A549 (cell line): ENCODE measurements around the gene DACH1. TPM values are rescaled to one million over a fixed set of nuclear protein-coding genes. Genes with fewer than 3 reads are reported as not detected.

Experiments
- ATAC-seq, 2 experiments: fragments of 200-7000 bp in 1 of 2; fragments of >200 bp in 1 of 2; cut with Nextera tagmentation in 1 of 2; cut with Tn5 transposase in 1 of 2; 3 replicates each; pipeline versions ENCODE4 v1.8.0 to v1.9.1; 2018 to 2020; ENCODE audit warnings: mild to moderate bottlenecking in 1 of 2, moderate library complexity in 1 of 2
- CTCF ChIA-PET: fragments of 300-600 bp; sonication (Branson Sonifier 250); formaldehyde crosslinking; extraction: SDS; loops from one replicate; lab custom pipeline; 2021; ENCODE audit warnings: antibody characterized with exemption, inconsistent platforms; lab: Yijun Ruan, JAX
- POLR2A ChIA-PET: fragments of 350-600 bp; formaldehyde crosslinking; extraction: SDS; loops from one replicate; lab custom pipeline; 2021; ENCODE audit warnings: antibody characterized with exemption, inconsistent platforms; lab: Yijun Ruan, JAX
- DNase-seq, 2 experiments: peaks; one replicate each; pipeline versions ENCODE4 v3.0.0 to v3.0.0-alpha.2; 2011 to 2016; ENCODE audit warnings: low read depth in 1 of 2, low spot score in 1 of 2
- FAIRE-seq: peaks from 2 replicates; lab custom pipeline; 2011; peaks lifted over from hg19 to GRCh38; lab: Jason Lieb, UNC
- H3K27ac ChIP-seq, 2 experiments: fragments of >200 bp; sonication (Bioruptor Twin); formaldehyde crosslinking; 3 replicates each; pipeline ENCODE4 v1.5.1; 2016 to 2017
- H3K4me1 ChIP-seq: fragments of >200 bp; sonication (Bioruptor Twin); formaldehyde crosslinking; 3 replicates; pipeline ENCODE4 v1.6.1; 2016
- H3K4me2 ChIP-seq: fragments of >200 bp; sonication (Bioruptor Twin); formaldehyde crosslinking; 3 replicates; pipeline ENCODE4 v1.6.1; 2016
- H3K4me3 ChIP-seq: fragments of >200 bp; sonication (Bioruptor Twin); formaldehyde crosslinking; 3 replicates; pipeline ENCODE4 v1.5.1; 2016
- H3K9me3 ChIP-seq: fragments of >200 bp; sonication (Bioruptor Twin); formaldehyde crosslinking; 3 replicates; pipeline ENCODE4 v1.6.1; 2016
- CHD2 ChIP-seq: fragments of 150-350 bp; IDR thresholded peaks from 2 replicates; pipeline ENCODE4 v1.6.1; 2014; ENCODE audit warnings: low read length; ENCODE audit not compliant: partially characterized antibody
- CHD4 ChIP-seq: fragments of 200-600 bp; sonication (generic); IDR thresholded peaks from 2 replicates; pipeline ENCODE4 v1.6.1; 2016; ENCODE audit warnings: antibody characterized with exemption, mild to moderate bottlenecking, borderline replicate concordance
- EHF ChIP-seq: fragments of 250-450 bp; sonication (Bioruptor Pico); IDR thresholded peaks from 2 replicates; pipeline ENCODE4 v1.5.0; 2020; ENCODE audit warnings: mild to moderate bottlenecking
- EHMT2 ChIP-seq: fragments of 200-600 bp; sonication (generic); IDR thresholded peaks from 2 replicates; pipeline ENCODE4 v1.6.1; 2016; ENCODE audit warnings: antibody characterized with exemption, low read depth, mild to moderate bottlenecking, moderate library complexity
- EP300 ChIP-seq, 2 experiments: fragments of >200 bp; sonication (Bioruptor Twin); formaldehyde crosslinking; IDR thresholded peaks; 2 replicates in 1 of 2; 3 replicates in 1 of 2; pipeline ENCODE4 v1.6.1; 2016 to 2017
- ESRRA ChIP-seq: fragments of 150-350 bp; IDR thresholded peaks from 2 replicates; pipeline ENCODE4 v1.6.1; 2014; ENCODE audit warnings: mild to moderate bottlenecking, low read length, borderline replicate concordance
- FOSB ChIP-seq: fragments of 250-450 bp; sonication (Bioruptor Pico); IDR thresholded peaks from 2 replicates; pipeline ENCODE4 v1.5.0; 2020; ENCODE audit warnings: mild to moderate bottlenecking, moderate library complexity
- FOXS1 ChIP-seq: fragments of 250-450 bp; sonication (Bioruptor Pico); IDR thresholded peaks from 2 replicates; pipeline ENCODE4 v1.5.0; 2020; ENCODE audit warnings: mild to moderate bottlenecking, moderate library complexity
- GATA3 ChIP-seq: IDR thresholded peaks from 2 replicates; pipeline ENCODE4 v1.6.1; 2012; ENCODE audit warnings: borderline replicate concordance
- HDAC2 ChIP-seq: fragments of 200-600 bp; sonication (generic); IDR thresholded peaks from 2 replicates; pipeline ENCODE4 v1.6.1; 2016
- HES2 ChIP-seq: fragments of >200 bp; sonication (Bioruptor Twin); formaldehyde crosslinking; IDR thresholded peaks from 2 replicates; pipeline ENCODE4 v1.6.1; 2016
- HOXB13 ChIP-seq: fragments of 250-450 bp; sonication (Bioruptor Pico); IDR thresholded peaks from 2 replicates; pipeline ENCODE4 v1.5.0; 2020; ENCODE audit warnings: low read depth, mild to moderate bottlenecking, moderate library complexity
- HOXB5 ChIP-seq: fragments of 250-450 bp; sonication (Bioruptor Pico); IDR thresholded peaks from 2 replicates; pipeline ENCODE4 v1.5.0; 2020; ENCODE audit warnings: mild to moderate bottlenecking, moderate library complexity
- JUN ChIP-seq, 2 experiments: fragments of >200 bp; sonication (Bioruptor Twin); formaldehyde crosslinking; IDR thresholded peaks; 2 replicates in 1 of 2; 3 replicates in 1 of 2; pipeline ENCODE4 v1.6.1; 2016 to 2017
- KDM5A ChIP-seq: fragments of 200-600 bp; sonication (generic); IDR thresholded peaks from 2 replicates; pipeline ENCODE4 v1.6.1; 2016; ENCODE audit warnings: antibody characterized with exemption, mild to moderate bottlenecking
- MAFK ChIP-seq: fragments of 450-650 bp; IDR thresholded peaks from 2 replicates; pipeline ENCODE4 v1.6.1; 2014; ENCODE audit not compliant: partially characterized antibody
- NFE2L2 ChIP-seq: fragments of 150-350 bp; conservative IDR thresholded peaks from 2 replicates; pipeline ENCODE4 v1.6.1; 2014; ENCODE audit warnings: low read length
- PHF8 ChIP-seq: fragments of 200-600 bp; sonication (generic); IDR thresholded peaks from 2 replicates; pipeline ENCODE4 v1.6.1; 2016; ENCODE audit warnings: low read depth, mild to moderate bottlenecking, antibody characterized with exemption, moderate library complexity, borderline replicate concordance
- POLR2AphosphoS2 ChIP-seq: conservative IDR thresholded peaks from 2 replicates; pipeline ENCODE4 v1.6.1; 2012; ENCODE audit warnings: low read length, improper control_type of control experiment, inconsistent platforms
- RARB ChIP-seq: fragments of 250-450 bp; sonication (Bioruptor Pico); IDR thresholded peaks from 2 replicates; pipeline ENCODE4 v1.8.0; 2021; ENCODE audit warnings: mild to moderate bottlenecking, moderate library complexity
- RFX5 ChIP-seq: fragments of 450-650 bp; IDR thresholded peaks from 2 replicates; pipeline ENCODE4 v1.7.1; 2014; ENCODE audit warnings: antibody characterized with exemption, mild to moderate bottlenecking, moderate library complexity
- TFCP2L1 ChIP-seq: fragments of 250-450 bp; sonication (Bioruptor Pico); IDR thresholded peaks from 2 replicates; pipeline ENCODE4 v1.5.0; 2021; ENCODE audit warnings: mild to moderate bottlenecking
- ZC3H11A ChIP-seq: fragments of 450-650 bp; IDR thresholded peaks from 2 replicates; pipeline ENCODE4 v1.6.1; 2014; ENCODE audit warnings: antibody characterized with exemption, mild to moderate bottlenecking
- ZFP36 ChIP-seq: fragments of 450-650 bp; IDR thresholded peaks from 2 replicates; pipeline ENCODE4 v1.6.1; 2014; ENCODE audit warnings: borderline replicate concordance; ENCODE audit not compliant: partially characterized antibody
- WGBS: methylation state at CpG from one replicate; pipeline ENCODE4 v1.1.6; 2017; ENCODE audit errors: missing lambda C conversion rate; 5-methylcytosine and 5-hydroxymethylcytosine counted together
- polyA plus RNA-seq, 4 experiments: library from polyadenylated mRNA; depleted of rRNA in 3 of 4; stranded (reverse); fragments of >200 nt; fragmentation: RNase III in 1 of 4; extraction: RNeasy Plus Mini Kit Qiagen cat#74134 plus additional on column Dnase treatment in 1 of 4; gene quantifications; 2 replicates in 3 of 4; 3 replicates in 1 of 4; pipeline ENCODE4 v1.2.3, GENCODE V29; 2011 to 2017
- TF ChIP-seq, protein P1 (sequence below): fragments of 200-600 bp; sonication (generic); IDR thresholded peaks from 2 replicates; pipeline ENCODE4 v1.6.1; 2016; ENCODE audit warnings: antibody characterized with exemption, mild to moderate bottlenecking, moderate library complexity
- TF ChIP-seq, protein P2 (sequence below): fragments of >200 bp; sonication (Bioruptor Twin); formaldehyde crosslinking; IDR thresholded peaks from 3 replicates; pipeline ENCODE4 v1.6.1; 2016
- TF ChIP-seq, protein P3 (sequence below): IDR thresholded peaks from 2 replicates; pipeline ENCODE4 v1.6.1; 2012; ENCODE audit warnings: low read depth, borderline replicate concordance
- TF ChIP-seq, protein P4 (sequence below): fragments of 250-450 bp; sonication (Bioruptor Pico); IDR thresholded peaks from 2 replicates; pipeline ENCODE4 v1.5.0; 2020; ENCODE audit warnings: low read depth, mild to moderate bottlenecking, moderate library complexity

The DACH1 gene
- polyA plus RNA-seq, 2 of the 4 experiments (the other 2 are of a cell fraction): not detected

DNA sequence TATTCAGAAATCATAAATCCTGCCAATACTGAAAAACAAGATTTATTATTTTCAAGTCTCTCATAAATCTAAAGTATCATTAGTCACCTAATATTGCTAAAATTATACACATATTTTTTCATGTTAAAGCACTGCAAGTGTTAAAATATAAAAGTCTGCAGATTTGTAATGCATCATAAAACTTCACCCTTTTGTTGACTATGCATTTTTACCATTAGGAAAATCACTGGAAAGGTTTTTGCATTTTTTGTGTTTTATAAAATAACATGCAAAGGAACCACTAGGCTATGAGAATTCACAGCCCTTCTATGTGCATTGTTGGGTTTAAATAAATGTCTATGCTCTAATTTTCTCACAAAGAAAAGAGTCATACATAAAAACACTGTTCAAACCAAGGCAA, 407.3 kb downstream of the DACH1 start:
- TF ChIP-seq, protein P1, sequence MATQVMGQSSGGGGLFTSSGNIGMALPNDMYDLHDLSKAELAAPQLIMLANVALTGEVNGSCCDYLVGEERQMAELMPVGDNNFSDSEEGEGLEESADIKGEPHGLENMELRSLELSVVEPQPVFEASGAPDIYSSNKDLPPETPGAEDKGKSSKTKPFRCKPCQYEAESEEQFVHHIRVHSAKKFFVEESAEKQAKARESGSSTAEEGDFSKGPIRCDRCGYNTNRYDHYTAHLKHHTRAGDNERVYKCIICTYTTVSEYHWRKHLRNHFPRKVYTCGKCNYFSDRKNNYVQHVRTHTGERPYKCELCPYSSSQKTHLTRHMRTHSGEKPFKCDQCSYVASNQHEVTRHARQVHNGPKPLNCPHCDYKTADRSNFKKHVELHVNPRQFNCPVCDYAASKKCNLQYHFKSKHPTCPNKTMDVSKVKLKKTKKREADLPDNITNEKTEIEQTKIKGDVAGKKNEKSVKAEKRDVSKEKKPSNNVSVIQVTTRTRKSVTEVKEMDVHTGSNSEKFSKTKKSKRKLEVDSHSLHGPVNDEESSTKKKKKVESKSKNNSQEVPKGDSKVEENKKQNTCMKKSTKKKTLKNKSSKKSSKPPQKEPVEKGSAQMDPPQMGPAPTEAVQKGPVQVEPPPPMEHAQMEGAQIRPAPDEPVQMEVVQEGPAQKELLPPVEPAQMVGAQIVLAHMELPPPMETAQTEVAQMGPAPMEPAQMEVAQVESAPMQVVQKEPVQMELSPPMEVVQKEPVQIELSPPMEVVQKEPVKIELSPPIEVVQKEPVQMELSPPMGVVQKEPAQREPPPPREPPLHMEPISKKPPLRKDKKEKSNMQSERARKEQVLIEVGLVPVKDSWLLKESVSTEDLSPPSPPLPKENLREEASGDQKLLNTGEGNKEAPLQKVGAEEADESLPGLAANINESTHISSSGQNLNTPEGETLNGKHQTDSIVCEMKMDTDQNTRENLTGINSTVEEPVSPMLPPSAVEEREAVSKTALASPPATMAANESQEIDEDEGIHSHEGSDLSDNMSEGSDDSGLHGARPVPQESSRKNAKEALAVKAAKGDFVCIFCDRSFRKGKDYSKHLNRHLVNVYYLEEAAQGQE: no peak
- TF ChIP-seq CHD4: no peak
- no peak for TF ChIP-seq HOXB5
- TF ChIP-seq FOSB (CRISPR knock-in tag): no peak
- TF ChIP-seq FOXS1 (CRISPR knock-in tag): no peak
- no peak for TF ChIP-seq HDAC2
- no peak for TF ChIP-seq JUN (IDR thresholded peaks at IDR 0.05)
- no peak for TF ChIP-seq TFCP2L1 (CRISPR knock-in tag)
- no peak for TF ChIP-seq ESRRA
- no peak for TF ChIP-seq ZC3H11A
- TF ChIP-seq EHMT2: no peak
- TF ChIP-seq PHF8: no peak
- no peak for TF ChIP-seq CHD2
- TF ChIP-seq RFX5: no peak
- no peak for TF ChIP-seq POLR2AphosphoS2
- no peak for TF ChIP-seq HOXB13 (CRISPR knock-in tag)
- TF ChIP-seq, protein P2, sequence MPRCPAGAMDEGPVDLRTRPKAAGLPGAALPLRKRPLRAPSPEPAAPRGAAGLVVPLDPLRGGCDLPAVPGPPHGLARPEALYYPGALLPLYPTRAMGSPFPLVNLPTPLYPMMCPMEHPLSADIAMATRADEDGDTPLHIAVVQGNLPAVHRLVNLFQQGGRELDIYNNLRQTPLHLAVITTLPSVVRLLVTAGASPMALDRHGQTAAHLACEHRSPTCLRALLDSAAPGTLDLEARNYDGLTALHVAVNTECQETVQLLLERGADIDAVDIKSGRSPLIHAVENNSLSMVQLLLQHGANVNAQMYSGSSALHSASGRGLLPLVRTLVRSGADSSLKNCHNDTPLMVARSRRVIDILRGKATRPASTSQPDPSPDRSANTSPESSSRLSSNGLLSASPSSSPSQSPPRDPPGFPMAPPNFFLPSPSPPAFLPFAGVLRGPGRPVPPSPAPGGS: no peak
- no peak for TF ChIP-seq NFE2L2
- no peak for TF ChIP-seq MAFK
- H3K4me1 ChIP-seq: no peaks in the 10 kb centered on the region
- no peak for FAIRE-seq
- CTCF ChIA-PET: no interaction called here
- H3K27ac ChIP-seq: no peak overlapping the region
- POLR2A ChIA-PET: no interaction called here
- H3K9me3 ChIP-seq: no peaks in the 10 kb centered on the region
- H3K4me3 ChIP-seq: no peak overlapping the region
- no peak overlapping the region for H3K4me2 ChIP-seq
- no peak for DNase-seq
- ATAC-seq: no peak

- Histone ChIP-seq H3K9me3 (no peaks in the 10 kb centered on the region), H3K4me1 (no peaks in the 10 kb centered on the region), H3K27ac (no peak overlapping the region), H3K4me3 (no peak overlapping the region), H3K4me2 (no peak overlapping the region)
- DNase-seq (no peak), FAIRE-seq (no peak), ATAC-seq (no peak)
- CTCF ChIA-PET: no interaction called here
- TF ChIP-seq HOXB13 (CRISPR knock-in tag): no peak
- TF ChIP-seq CHD4: no peak
- TF ChIP-seq FOXS1 (CRISPR knock-in tag): no peak
- no peak for TF ChIP-seq NFE2L2
- TF ChIP-seq, protein P3, sequence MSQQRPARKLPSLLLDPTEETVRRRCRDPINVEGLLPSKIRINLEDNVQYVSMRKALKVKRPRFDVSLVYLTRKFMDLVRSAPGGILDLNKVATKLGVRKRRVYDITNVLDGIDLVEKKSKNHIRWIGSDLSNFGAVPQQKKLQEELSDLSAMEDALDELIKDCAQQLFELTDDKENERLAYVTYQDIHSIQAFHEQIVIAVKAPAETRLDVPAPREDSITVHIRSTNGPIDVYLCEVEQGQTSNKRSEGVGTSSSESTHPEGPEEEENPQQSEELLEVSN: no peak
- TF ChIP-seq, protein P4, sequence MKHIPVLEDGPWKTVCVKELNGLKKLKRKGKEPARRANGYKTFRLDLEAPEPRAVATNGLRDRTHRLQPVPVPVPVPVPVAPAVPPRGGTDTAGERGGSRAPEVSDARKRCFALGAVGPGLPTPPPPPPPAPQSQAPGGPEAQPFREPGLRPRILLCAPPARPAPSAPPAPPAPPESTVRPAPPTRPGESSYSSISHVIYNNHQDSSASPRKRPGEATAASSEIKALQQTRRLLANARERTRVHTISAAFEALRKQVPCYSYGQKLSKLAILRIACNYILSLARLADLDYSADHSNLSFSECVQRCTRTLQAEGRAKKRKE (CRISPR knock-in tag): no peak
- TF ChIP-seq ESRRA: no peak
- TF ChIP-seq RARB (CRISPR knock-in tag): no peak
- no peak for TF ChIP-seq HES2
- TF ChIP-seq EHMT2: no peak
- no peak for TF ChIP-seq POLR2AphosphoS2
- TF ChIP-seq KDM5A: no peak
- no peak for TF ChIP-seq GATA3
- TF ChIP-seq EHF (CRISPR knock-in tag): no peak
- TF ChIP-seq ZFP36: no peak
- TF ChIP-seq EP300 (IDR thresholded peaks at IDR 0.05): no peak
- POLR2A ChIA-PET: no interaction called here
- 32% methylated on average over 2 of the region's 2 CpGs for WGBS
Observed at GRCh38 chr13:71457645-71458044, 409.4 kb downstream of the DACH1 start.
